Naive thymus-derived CD8-positive, alpha-beta T cell (primary cell): ENCODE results near the gene SLC12A7. TPM values are rescaled to one million over a fixed set of nuclear protein-coding genes. Genes with fewer than 3 reads are reported as not detected.

Experiments
- ATAC-seq, 2 donors: fragments of 150-1000 bp; cut with Tn5 transposase in 1 of 2; sonication (Bioruptor Pico), chemical (Tn5 transposase) in 1 of 2; 1 replicate in 1 of 2; 2 replicates in 1 of 2; pipeline ENCODE4 v1.10.0; 2021; ENCODE audit warnings: mild to moderate bottlenecking in 2 of 2, moderate library complexity in 2 of 2
- POLR2A ChIA-PET: fragments of 350-600 bp; sonication (Branson Sonifier 250); formaldehyde crosslinking; loops from one replicate; lab custom pipeline; 2021; ENCODE audit warnings: antibody characterized with exemption; lab: Charles Lee
- DNase-seq, 10 donors: peaks; one replicate each; pipeline versions ENCODE4 v3.0.0 to v3.0.0-alpha.2; 2020 to 2022
- H3K27ac Mint-ChIP-seq, 10 donors: one replicate each; pipeline ENCODE4 v1.8.0; 2020 to 2022; ENCODE audit warnings: mild to moderate bottlenecking in 10 of 10, mixed read lengths in 10 of 10, moderate library complexity in 4 of 10, inconsistent platforms in 1 of 10
- H3K27me3 Mint-ChIP-seq, 5 donors: one replicate each; pipeline ENCODE4 v1.8.0; 2021 to 2022; ENCODE audit warnings: mixed read lengths in 5 of 5
- H3K36me3 Mint-ChIP-seq, 3 donors: one replicate each; pipeline ENCODE4 v1.8.0; 2020 to 2022; ENCODE audit warnings: mixed read lengths in 3 of 3, mild to moderate bottlenecking in 2 of 3, inconsistent platforms in 1 of 3
- H3K4me1 Mint-ChIP-seq, 4 donors: one replicate each; pipeline ENCODE4 v1.8.0; 2021 to 2022; ENCODE audit warnings: mixed read lengths in 4 of 4
- H3K4me3 Mint-ChIP-seq, 10 donors: one replicate each; pipeline ENCODE4 v1.8.0; 2020 to 2022; ENCODE audit warnings: mild to moderate bottlenecking in 10 of 10, mixed read lengths in 10 of 10, moderate library complexity in 6 of 10, inconsistent platforms in 1 of 10
- H3K9me3 Mint-ChIP-seq, 9 donors: one replicate each; pipeline ENCODE4 v1.8.0; 2020 to 2022; ENCODE audit warnings: mixed read lengths in 9 of 9, mild to moderate bottlenecking in 3 of 9, inconsistent platforms in 1 of 9, moderate library complexity in 1 of 9
- polyA plus RNA-seq, 3 donors: library from polyadenylated mRNA; unstranded; fragments of 300-500 nt; fragmentation: Illumina TruSeq; gene quantifications; one replicate each; pipeline ENCODE4 v1.2.3, GENCODE V29; 2021
- total RNA-seq, 8 experiments: library from RNA in 2 of 8; stranded (reverse) in 2 of 8; gene quantifications; one replicate each; pipeline ENCODE4 v1.2.3 and lab custom pipeline; 2021 to 2026

Gene SLC12A7
- total and polyA plus RNA-seq, 5 experiments from 2014 or later, result 7.3 to 68.3 (median 25.4) TPM

DNA sequence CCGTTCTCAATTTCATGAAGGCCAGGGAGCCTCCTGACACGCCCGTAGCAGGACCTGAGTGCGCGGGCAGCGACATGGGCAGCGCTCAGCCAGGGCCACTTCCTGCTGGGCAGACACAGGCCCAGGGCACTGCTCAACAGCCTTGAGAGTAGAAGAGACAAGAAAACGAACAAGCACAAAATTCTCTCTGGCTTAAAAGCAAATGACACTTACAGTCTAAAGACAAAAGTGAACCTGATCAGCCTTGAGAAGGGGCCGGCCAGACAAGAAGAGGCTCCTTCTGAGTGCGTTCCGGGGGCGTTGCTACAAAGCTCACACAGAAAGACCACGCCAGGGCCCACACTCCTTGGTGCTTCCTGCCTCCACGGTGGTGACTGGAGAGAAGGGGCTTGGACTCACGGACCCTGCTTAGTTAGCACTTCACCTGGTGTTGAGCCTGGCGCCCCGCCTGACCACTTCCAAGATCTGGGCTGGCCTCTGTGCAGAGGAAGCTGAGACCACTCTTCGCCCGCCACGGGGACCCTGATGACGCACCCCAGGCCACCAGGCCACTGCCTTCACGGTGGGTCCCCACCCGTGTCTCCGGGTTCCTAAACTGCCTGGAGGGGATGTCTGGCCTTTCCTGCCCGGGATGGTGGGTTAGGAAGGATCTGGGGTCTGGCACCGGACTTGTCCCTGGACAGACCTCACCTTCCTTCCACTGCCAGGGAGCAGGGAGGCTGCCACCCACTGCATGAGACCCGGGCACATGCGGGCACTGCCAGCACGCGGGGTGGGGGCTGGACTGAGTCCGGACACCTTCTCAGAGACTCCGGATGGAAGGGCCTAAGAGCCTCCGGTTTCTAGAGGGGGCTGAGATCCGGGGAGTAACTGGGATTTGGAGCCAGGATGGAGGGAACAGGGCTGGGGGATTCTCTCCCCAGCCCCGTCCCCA, 1.3 kb downstream of the SLC12A7 start:
- H3K27ac Mint-ChIP-seq, result peak overlapping the region; percentile 57 to 97 (median 92)
- H3K9me3 Mint-ChIP-seq, result no peaks in the 10 kb centered on the region
- DNase-seq, result peak in 2 of 10 donors; percentile 43 to 44
- peak; percentile 15 to 17 for ATAC-seq
- H3K27me3 Mint-ChIP-seq, result no peaks in the 10 kb centered on the region
- peaks cover 0 to 2% (median 0%) of the 10 kb centered on the region in 3 donors for H3K36me3 Mint-ChIP-seq
- POLR2A ChIA-PET, result interaction anchor here (1.8 kb wide), 1 partner anchor 28 kb away, joined by 7 read pairs; no protein-coding TSS in a partner anchor
- H3K4me1 Mint-ChIP-seq, result peaks cover 26 to 55% (median 47%) of the 10 kb centered on the region in 4 donors
- H3K4me3 Mint-ChIP-seq, result peak overlapping the region; percentile 85 to 93 (median 89)

DNA sequence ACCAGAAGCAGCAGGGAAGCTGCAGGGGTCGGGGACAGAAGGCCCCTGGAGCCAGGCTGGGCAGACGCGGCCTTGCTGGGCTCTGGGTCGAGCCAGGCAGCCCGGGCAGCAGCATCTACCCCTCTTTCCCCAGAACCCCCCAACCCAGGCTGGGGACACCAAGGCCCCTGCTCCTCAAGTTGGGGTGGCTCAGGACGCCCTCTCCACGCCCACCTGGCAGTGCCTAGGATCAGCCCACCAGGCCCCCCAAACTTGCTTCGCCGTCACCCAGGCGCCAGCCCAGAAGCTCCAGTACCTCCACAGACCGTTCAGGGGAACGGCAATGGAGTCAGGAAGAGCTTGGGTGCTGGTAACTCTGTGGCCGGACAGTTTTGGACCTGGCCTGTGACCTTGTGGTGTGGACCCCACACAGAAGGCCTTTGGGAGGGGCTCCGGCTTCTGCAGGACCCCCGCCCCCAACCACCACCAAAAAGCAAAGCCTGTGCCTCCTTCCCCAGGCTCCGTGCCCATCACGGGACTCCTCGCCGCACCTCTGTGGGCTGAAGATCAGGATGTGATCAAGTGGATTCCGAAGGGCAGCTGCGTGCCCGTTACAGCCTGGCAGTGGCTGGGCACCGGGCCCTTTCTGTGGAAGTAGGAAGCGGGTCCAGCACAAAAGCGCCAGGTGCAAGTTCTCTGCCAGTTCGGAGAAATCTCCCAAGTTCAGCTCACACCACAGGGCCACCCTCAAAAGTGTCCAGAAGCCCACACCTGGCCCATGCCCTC, 2.1 kb downstream of the SLC12A7 start:
- Mint-ChIP-seq H3K4me3 (peak overlapping the region; percentile 85 to 93 (median 89)), H3K27ac (peak overlapping the region; percentile 57 to 99 (median 92)), H3K36me3 (peaks cover 0 to 2% (median 0%) of the 10 kb centered on the region in 3 donors), H3K4me1 (peaks cover 28 to 62% (median 52%) of the 10 kb centered on the region in 4 donors), H3K9me3 (no peaks in the 10 kb centered on the region), H3K27me3 (no peaks in the 10 kb centered on the region)
- no peak for ATAC-seq
- POLR2A ChIA-PET, result interaction anchor here (1.8 kb wide), 1 partner anchor 29 kb away, joined by 7 read pairs; no protein-coding TSS in a partner anchor
- DNase-seq, result no peak

DNA sequence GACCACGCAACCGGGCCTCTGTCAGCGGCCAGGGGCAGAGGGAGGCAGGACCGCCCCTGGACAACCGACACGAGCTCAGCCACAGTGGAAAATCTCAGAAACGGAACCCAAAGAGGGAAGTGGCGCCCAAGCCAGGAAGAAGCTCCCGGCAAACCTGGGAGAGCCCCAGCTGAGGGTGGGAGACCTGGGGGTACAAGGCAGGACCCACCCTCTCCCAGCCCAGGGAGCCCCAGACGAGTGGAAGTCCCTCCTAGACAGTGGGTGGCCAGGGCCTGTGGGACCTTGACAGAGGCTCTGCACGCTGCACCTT, 3.0 kb downstream of the SLC12A7 start:
- ATAC-seq, result no peak
- no peak for DNase-seq
- POLR2A ChIA-PET, result interaction anchor here (0.6 kb wide), 2 partner anchors 43 to 44 kb away, joined by 3 to 4 read pairs; no protein-coding TSS in a partner anchor
- H3K4me3 Mint-ChIP-seq, result peak overlapping the region in 9 of 10 donors; percentile 36 to 93 (median 82)
- H3K9me3 Mint-ChIP-seq, result no peaks in the 10 kb centered on the region
- no peaks in the 10 kb centered on the region for H3K27me3 Mint-ChIP-seq
- H3K4me1 Mint-ChIP-seq, result peaks cover 31 to 71% (median 59%) of the 10 kb centered on the region in 4 donors
- H3K36me3 Mint-ChIP-seq, result peaks cover 0 to 2% (median 0%) of the 10 kb centered on the region in 3 donors
- peak overlapping the region in 8 of 10 donors; percentile 23 to 99 (median 94) for H3K27ac Mint-ChIP-seq

DNA sequence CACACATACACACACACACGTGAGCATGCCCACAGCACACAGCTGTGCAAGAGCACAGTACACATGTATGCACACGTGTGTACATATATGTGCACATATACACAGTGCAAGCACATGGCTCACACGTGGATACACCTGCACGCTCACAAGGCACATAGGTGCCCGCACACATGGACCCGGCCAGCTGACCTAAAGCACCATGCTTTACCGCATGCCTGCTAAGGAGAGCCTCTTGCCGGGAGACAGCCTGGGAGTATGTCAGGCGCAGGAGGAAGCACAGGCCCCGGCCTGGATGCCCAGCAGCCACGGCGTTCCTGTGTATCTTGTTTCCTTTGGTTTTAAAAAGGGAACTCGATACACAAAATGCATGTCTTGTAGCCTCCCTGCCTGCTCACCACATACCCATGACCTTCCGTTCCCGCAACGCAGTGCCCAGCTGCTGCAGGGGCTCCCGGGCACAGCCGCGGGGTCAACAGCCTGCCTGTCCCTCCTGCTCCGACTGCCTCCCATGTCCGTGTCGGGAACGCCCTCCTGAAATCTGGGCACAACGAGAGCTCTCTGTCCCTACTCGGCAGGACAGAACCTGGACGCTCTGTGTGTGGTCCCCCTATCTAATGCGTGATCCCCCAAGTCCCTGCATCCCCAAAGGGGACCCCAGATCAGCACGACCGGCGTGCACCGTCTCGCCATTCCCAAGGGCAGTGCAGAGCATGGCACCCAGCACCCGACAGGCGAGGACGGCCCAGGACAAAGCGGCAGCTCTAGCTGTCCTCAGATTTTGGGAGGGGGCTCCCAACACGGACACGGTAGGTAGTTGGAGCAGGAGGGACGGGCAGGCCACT, 3.6 kb downstream of the SLC12A7 start:
- peaks cover 36 to 77% (median 64%) of the 10 kb centered on the region in 4 donors for H3K4me1 Mint-ChIP-seq
- no peaks in the 10 kb centered on the region for H3K27me3 Mint-ChIP-seq

DNA sequence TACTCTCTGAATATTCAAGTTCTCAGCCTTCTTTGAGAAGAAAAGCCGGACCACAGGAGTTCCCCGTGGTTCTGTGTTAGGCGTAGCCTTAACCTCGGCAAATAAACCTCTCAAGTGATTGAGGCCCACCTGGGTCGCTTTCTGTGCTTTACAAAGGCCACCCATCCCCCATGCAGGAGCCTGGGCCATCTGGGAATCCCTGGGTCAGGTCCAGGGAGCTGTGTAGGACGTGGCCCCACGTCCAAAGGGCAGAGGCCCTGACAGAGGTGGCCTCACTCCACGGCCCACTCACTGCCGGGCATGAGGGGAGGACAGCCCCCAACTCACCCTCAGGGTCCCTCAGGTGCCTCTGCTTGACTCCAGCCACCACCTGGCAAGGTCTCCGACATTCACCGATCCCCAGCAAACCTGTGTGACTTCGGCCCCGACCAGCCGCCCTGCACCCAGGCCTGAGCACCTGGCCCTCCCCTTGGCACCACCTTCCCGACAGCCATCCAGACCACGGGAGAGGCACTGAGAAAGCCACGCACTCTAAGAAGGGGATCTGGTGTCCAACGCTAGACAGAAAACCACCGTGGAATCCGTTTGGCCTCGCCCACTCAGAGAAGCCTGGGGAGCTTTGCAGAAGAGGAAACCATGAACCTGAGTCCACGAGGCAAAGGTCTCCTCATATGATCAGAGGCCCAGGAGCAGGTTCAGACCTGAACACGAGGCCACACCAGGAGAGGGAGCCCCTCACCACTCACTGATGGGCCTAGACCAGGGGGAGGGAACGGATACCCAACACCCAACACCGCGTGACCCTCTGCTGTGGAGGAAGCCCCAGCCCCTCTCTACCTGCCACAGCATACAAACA, 4.5 kb downstream of the SLC12A7 start:
- H3K4me1 Mint-ChIP-seq, result peaks cover 38 to 82% (median 68%) of the 10 kb centered on the region in 4 donors
- H3K27me3 Mint-ChIP-seq, result no peaks in the 10 kb centered on the region
- ATAC-seq, result no peak
- POLR2A ChIA-PET, result interaction anchor here (1.7 to 1.8 kb wide), 2 partner anchors 22 to 33 kb away, joined by 4 to 6 read pairs; no protein-coding TSS in a partner anchor
- no peak for DNase-seq
- H3K4me3 Mint-ChIP-seq, result peak overlapping the region; percentile 64 to 93 (median 84)
- peaks cover 0 to 2% (median 0%) of the 10 kb centered on the region in 3 donors for H3K36me3 Mint-ChIP-seq
- H3K27ac Mint-ChIP-seq, result peak overlapping the region; percentile 82 to 99 (median 96)
- no peaks in the 10 kb centered on the region for H3K9me3 Mint-ChIP-seq

More for the DNA sequence above, 3.6 kb downstream of the SLC12A7 start:
- POLR2A ChIA-PET, result interaction anchor here (0.6 to 1.8 kb wide), 2 partner anchors 21 to 45 kb away, joined by 3 to 4 read pairs; no protein-coding TSS in a partner anchor
- no peak for DNase-seq
- H3K27ac Mint-ChIP-seq, result peak overlapping the region in 9 of 10 donors; percentile 80 to 99 (median 95)
- peak overlapping the region; percentile 39 to 93 (median 84) for H3K4me3 Mint-ChIP-seq
- peaks cover 0 to 2% (median 0%) of the 10 kb centered on the region in 3 donors for H3K36me3 Mint-ChIP-seq
- no peaks in the 10 kb centered on the region for H3K9me3 Mint-ChIP-seq
- no peak for ATAC-seq

DNA sequence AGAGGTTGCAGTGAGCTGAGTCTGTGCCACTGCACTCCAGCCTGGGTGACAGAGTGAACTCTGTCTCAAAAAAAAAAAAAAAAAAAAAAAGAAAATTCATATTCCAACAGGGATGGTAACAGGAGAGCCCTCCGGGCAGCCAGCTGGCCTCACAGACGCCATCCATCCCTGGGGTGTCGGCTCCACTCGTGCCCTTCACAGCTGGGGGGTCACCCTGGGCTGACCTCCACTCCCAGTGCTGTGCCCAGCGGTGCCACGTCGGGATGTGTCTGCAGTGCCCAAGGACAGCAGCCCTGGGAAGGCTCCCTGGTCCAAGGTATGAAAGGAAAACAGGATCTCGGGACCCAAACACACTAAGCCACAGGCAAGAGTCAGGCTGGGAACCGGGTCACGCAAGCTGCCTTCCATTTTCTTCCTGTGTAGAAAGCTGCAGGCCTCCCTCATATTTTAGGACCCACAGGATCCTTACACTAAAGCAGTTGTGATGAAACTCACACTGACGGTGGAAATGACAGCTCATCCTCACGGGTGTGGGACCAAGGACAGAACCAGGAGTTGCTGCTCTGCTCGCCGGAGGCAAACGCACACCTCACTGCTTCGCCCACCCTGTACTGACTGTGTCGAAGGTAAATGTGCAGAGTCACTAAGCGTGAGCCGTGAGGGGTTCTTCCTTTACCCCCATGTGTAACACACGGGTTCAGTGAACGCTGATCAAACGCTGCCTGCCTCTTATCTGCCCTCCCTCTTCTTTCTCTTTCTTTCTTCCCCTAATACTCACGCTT, 5.3 kb downstream of the SLC12A7 start:
- peak; percentile 26 to 41 for ATAC-seq
- H3K4me3 Mint-ChIP-seq, result peak overlapping the region; percentile 76 to 93 (median 84)
- H3K27me3 Mint-ChIP-seq, result no peaks in the 10 kb centered on the region

DNA sequence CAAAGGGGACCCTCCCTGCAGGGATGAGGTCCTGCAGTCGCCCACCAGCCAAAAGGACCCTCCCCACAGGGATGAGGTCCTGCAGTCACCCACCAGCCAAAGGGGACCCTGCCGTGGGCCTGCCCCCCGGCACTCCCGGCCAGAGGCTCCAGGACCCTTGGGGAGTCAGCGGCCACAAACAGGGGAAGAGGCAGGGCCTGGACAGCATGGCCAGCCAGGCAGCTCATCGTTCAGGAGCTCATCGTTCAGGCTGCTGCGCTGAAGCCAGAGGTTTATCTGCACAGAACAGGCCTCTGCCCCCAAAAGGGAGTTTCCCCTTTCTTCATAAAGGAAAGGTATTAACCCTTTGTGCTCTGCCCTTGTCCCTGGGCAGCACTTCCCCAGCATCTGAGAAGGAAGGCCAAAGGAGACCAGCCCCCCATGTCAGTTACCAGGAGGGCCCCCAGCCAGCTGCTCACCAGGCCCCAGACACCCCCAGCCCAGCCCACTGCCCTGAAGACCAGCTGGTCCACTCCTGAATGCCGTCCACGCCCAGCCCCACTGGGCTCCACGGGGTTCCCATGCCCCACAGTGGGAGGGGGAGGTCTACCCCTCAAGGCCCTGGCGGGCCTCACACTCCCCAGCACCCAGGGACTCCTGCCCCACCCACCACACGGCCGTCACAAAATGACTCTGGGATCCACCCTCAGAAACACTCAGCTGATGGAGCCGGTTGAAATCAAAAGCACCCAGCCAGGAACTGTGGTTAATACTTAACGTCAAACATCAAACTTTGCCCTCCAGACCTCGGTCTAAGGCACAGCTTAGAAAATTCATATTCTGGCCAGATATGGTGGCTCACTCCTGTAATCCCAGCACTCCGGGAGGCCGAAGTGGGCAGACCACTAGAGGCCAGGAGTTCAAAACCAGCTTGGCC, 6.3 kb downstream of the SLC12A7 start:
- Mint-ChIP-seq H3K27me3 (no peaks in the 10 kb centered on the region), H3K36me3 (peaks cover 0 to 2% (median 0%) of the 10 kb centered on the region in 3 donors), H3K9me3 (no peaks in the 10 kb centered on the region), H3K27ac (peak overlapping the region; percentile 66 to 99 (median 96)), H3K4me1 (peaks cover 41 to 95% (median 82%) of the 10 kb centered on the region in 4 donors), H3K4me3 (peak overlapping the region; percentile 69 to 93 (median 82))
- ATAC-seq, result peak; percentile 61 to 79
- POLR2A ChIA-PET, result interaction anchor here (0.6 to 1.9 kb wide), 11 partner anchors 9 to 281 kb away, joined by 3 to 16 read pairs (median 4); no protein-coding TSS in a partner anchor
- peak in 9 of 10 donors; percentile 54 to 83 (median 81) for DNase-seq

More for the DNA sequence above, 5.3 kb downstream of the SLC12A7 start:
- Mint-ChIP-seq H3K4me1 (peaks cover 41 to 90% (median 76%) of the 10 kb centered on the region in 4 donors), H3K27ac (peak overlapping the region; percentile 82 to 99 (median 96)), H3K9me3 (no peaks in the 10 kb centered on the region), H3K36me3 (peaks cover 0 to 2% (median 0%) of the 10 kb centered on the region in 3 donors)
- DNase-seq, result peak in 6 of 10 donors; percentile 42 to 61 (median 56)
- POLR2A ChIA-PET, result interaction anchor here (0.6 to 1.9 kb wide), 10 partner anchors 11 to 240 kb away, joined by 3 to 16 read pairs (median 4); no protein-coding TSS in a partner anchor

DNA sequence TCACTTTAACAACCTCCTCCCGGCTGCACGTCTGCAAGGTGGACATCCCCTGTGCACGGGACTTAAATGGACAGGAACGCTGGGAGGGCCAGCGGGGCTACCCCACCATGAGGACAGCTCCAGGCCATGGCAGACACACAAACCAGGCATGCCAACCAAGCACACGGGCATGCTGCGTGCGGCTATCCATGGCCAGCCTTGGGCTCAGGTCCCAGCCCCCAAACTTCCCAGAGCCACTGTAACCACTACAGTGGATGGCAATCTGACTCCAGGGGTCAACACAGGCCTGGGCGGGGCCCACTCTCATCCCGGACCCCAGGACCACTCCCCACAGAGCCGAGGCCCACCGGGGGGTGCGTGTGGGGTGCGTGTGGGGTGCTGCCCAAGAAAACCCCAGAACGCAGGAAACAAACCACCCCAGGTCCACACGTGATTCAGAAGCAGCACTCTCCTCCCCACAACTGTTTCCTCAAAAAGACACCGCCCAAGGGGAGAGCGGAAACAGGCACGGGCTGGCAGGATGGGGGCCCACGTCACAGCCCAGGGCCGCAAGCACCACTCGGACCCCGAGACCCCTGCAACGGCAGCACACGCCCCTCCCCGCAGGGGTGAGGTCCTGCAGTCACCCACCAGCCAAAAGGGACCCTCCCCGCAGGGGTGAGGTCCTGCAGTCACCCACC, 7.4 kb downstream of the SLC12A7 start:
- peak; percentile 42 to 54 for ATAC-seq
- peaks cover 43 to 95% (median 81%) of the 10 kb centered on the region in 4 donors for H3K4me1 Mint-ChIP-seq
- no peaks in the 10 kb centered on the region for H3K27me3 Mint-ChIP-seq
- peak overlapping the region in 9 of 10 donors; percentile 63 to 99 (median 96) for H3K27ac Mint-ChIP-seq
- DNase-seq, result peak in 7 of 10 donors; percentile 51 to 77 (median 63)
- peak overlapping the region; percentile 69 to 93 (median 82) for H3K4me3 Mint-ChIP-seq
- POLR2A ChIA-PET, result no interaction called here
- no peaks in the 10 kb centered on the region for H3K9me3 Mint-ChIP-seq
- H3K36me3 Mint-ChIP-seq, result no peaks in the 10 kb centered on the region
